HG03097 (cell line): ENCODE data around the gene EYA4.
"Not testable (repeated sequence)": the region's sequence is repeated elsewhere in the genome, so short reads cannot be mapped to it uniquely, and the experiment has no call there.

ENCODE experiments used
- ATAC-seq: cut with Tn5 transposase; IDR thresholded peaks from one replicate; pipeline ENCODE4 v1.9.1; 2021; ENCODE audit not compliant: unreplicated experiment, low FRiP score

Gene EYA4

DNA sequence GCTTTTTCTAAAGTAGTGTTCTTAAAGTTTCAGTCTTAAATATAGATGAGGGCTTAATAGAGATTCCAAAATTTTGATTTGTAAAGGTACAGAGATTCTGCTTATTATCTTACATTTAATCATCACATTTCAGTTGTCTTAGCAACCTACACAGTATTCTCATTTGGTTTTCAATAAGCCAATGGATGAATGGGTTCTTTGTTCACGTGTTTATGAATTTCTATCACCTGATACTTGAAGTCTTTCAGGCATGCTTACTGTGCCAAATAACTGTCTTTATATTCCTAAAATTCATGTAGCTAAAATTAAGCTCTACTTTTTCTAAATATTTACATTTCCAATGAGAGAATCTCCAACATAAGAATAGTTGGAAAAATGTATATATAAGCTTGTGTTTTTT, 152.7 kb downstream of the EYA4 start:
- ATAC-seq: no peak

DNA sequence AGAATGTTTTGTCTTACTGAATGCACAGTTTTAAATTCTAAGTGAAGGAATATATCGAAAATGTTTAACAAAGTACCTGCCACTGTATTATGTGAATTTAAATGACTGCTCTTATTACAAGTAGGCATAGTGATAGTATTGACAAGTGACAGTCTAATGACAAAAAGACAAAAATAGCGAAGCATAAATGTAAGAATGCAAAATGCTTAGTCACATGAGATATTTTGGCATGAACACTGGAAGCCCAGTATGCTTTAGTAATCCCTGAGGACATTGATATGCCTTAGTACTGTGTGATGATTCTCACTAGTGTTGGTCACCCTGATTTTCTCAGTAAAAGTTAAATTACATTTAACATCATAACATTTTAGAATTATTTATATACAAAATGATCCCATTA, 153.5 kb downstream of the EYA4 start:
- ATAC-seq: no peak

DNA sequence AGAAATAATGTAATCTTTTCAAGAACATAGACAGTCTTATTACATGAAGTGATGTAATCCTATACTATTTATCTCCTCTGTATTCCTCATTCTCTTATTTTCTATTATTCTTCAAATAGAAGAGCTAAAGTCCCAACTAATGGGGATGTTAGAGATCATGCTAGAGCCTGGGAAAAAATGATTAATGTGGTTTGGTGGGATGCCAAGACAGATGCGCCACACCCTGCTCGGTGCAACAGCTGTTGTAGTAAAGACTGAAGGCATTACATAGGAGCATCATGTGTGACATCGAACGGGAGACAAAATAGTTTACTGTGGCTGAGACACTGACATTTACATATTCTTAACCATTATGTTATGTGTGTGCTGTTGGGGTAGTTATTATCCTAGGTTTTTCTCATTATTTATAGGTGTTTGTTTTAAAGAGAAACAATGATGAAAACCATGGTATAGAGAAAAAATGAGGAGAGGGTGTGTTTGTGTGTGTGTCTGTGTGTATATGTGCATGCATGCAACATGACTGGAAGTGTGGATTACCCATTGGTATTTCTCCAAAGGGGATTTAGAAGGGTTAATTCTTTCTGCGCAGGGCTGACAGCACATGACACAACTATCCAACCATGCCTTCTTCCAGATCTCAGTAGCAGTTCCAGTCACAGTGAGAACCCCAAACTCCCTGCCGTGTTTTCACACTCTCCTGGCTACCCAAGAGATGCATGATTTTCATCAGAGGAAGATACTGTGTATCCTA, 155.3 kb downstream of the EYA4 start:
- ATAC-seq: no peak

DNA sequence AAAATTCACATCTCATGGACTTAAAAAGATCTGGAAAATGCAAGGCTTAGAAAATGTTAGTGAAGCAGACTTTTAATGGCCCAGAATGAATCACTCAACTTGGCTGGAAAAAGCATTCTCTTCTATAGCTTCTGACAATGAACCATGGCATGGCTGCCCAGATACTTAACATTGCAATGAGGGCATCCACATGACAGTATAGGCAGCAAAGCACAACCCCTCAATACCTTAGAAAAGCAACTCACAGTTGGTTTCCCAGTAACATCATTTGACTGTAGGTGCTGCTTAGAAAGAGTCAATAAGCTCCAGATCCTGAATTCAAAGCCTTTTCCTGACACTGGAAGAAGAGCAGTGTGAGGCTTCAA, 155.8 kb downstream of the EYA4 start:
- ATAC-seq: no peak

DNA sequence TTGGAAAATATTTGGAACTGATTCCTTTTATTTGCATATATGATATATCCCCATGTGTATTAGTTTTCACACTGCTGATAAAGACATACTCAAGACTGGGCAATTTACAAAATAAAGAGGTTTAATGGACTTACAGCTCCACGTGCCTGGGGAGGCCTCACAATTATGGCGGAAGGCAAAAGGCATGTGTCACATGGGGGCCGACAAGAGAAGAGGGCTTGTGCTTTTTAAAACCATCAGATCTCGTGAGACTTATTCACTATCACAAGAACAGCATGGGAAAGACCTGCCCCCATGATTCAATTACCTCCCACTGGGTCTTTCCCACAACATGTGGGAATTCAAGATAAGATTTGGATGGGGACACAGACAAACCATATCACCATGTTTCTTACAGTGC, 156.4 kb downstream of the EYA4 start:
- ATAC-seq: not testable (repeated sequence)

DNA sequence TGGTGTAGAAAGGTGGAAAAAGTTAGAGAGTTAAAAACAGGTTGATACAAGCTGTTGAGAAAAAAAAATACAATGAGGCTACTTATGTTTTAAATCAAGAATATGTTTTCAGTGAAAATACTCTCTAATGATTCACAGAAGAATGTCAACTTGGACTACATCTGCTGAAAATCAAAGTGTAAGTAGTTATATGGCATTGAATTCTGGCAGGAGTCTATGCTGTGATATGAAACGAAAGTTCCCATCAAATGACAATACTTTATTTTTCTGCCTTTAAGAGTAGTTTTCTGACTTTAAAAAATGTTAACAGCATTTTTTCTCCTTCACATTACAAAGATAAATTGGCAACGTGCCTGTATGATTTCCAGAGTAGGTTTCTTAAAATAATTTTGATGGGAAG, 158.3 kb downstream of the EYA4 start:
- no peak for ATAC-seq

DNA sequence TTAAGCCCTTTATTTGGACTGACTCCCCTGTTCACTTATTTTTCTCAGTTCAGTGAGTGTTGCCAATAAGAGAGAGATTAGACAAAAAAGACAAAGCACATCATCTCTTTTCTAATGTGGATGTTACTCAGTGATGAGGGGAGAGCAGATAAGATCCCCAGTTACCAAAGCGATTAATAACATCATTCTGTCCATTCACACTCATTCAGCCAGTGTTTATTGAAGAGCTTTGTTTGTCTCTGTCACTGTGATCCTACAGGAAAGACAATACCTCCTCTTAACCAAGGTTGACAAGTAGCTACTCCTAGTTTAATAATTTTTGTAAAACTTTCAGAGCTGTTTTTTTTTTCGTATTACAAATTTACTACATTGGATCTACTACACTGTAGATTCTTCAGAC, 163.0 kb downstream of the EYA4 start:
- ATAC-seq: no peak

DNA sequence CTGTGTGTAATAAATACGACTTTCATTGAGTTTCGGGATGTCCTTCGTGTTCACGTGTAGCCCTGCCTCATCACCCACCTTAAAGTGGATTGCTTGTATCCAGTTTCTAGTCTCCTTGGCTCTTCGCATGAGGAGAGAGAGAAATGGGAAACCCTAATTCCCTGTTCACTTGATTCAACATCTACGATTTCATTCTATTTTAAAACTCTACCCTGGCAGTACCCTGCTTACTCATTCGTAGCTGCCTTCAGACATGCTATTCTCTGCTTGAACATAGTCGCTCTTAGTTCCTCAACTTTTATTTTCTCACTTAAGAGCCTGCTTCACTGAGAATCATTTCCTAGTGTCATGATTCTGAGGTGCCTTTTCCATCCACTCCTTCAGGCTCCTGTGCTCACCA, 163.6 kb downstream of the EYA4 start:
- no peak for ATAC-seq

DNA sequence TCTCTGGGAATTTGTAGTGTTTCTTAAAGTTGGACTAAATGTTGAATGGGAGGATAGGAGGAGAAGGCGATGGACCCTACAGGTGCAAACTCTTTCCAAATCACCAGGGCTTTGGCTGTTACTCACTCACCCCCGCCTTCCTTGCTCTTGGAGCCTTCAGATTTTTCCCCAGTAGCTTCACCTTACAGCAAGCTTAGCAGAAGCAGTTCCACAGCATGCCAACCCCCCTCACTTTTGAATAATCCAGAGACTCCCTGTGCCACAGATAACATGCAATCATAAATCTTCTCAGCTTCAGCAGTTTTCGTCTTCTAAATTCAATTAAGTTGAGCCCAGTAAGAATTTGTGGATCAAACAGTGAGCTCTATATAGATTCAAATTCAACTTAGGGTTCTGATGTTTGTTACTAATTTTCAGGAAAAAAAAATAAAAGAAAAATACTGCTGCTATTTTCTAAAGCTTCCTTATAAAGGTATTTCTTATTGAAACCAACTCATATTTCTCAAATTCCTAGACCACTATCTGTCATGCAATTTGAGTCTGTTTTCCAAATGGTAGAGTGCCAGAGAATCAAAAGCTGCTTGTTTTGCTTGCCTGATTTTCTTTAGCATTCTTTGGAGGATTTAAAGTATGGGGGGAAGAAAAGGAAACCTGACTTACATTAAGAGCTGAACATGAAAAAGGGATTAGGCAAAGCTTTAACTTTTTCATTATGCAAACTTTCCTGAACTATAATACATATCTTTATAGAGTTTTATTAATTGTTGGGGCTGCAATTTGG, 166.4 kb downstream of the EYA4 start:
- ATAC-seq: no peak

DNA sequence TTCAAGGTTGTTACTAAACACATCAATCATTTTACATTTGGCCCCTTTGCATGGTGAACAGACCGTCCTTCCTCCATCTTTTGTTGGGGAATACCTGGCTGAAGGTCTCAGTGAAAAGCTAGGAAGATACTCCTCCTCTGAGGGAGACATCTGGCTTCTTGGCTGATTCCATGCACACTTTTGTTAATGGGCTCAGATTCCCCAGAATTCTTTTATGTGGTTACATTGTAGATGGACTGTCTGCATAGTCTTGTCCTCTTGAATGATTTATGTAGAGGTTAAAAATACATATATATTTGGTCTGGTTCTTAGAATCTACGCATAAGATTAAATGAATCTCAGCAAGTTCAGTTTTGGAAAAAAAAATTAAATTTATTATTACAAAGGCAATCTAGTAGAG, 167.0 kb downstream of the EYA4 start:
- ATAC-seq: no peak

DNA sequence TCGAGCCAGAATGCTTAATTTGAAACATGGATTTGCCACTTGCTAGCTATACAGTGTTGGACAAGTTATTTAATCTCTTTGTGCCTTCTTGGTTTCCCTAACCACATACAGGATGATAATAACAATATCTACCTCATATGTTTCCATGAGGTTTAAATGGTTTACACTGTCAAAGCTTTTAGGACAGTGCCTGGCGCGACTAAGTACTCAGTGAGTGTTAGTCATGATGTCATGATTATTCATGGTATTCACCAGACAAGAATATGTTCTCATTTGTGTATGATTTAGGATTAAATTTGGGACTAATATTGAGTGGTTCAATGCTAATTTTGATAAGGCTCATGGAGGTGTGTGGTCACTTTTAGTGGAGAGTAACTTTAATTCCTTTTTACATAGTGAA, 167.4 kb downstream of the EYA4 start:
- ATAC-seq: no peak

DNA sequence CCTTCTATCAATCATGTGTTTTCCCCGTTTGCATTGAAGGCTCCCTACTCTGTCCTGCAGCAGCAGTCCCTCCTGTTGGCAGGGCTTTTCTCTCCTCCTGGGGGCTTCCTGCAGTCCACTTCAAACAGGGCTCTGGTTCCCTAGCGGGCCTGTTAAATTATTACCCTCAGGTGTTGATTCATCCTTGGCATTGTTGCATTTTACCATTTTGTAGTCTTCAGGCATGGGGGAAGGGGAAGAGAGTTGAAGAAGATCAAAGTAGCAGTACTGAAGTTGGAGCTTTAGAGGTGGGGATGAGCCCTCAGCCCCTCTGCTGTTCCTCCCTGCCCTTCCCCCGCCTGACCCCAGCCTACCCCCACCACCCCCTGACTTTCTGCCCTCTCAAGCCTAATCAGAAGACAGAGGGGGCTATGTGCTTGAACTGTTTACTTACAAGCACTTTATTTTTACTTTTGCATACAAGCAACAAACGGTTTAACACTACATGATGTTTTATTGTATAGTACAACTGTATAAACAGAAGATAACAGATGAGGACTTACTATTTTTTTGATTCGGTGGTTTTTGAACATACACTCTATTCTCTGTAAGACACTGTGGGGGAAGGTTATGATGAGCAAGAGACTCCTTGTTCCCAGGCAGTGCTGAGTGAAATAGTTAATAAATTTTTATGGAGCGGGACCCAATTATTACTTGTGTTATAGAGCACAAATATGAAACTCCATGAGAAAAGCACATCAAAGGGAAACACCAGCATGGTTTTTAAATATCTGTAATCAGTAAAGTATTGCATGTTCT, 169.7 kb downstream of the EYA4 start:
- no peak for ATAC-seq

DNA sequence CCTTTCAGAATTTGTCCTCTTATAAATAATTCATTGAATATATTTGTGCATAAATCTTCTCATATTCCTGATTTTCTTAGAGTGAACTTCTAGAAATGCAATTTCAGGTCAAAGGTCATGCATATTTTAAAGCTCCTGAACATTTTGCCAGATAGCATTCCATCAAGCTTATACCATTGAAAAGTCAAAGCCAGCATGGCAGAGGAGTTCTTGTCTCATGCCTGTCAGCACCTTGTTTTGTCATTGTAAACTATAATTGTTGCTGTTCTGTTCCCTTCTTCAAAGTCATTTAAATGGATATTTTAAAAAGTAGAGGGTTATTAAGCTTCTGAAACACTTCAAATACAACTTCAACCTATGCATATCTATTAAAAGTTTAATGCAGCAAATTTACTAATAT, 170.6 kb downstream of the EYA4 start:
- no peak for ATAC-seq

DNA sequence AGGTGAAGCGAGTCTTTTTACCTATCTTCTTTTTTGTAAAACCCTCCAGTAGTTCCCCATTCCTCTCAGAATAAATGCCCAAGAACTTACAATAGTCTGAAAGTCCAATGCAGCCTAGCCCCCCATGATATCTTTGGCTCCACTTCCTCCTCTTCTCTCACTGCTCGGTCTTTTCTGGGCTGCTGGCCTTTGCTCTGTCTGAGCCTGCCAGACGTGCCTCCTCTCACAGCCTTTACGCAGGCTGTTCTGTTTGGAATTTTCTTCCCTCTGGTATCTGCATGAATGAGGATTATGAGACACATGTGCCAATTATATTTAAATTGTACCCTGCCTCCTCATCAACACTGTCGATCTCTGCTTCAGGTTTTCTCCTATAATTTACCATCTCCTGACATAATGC, 174.1 kb downstream of the EYA4 start:
- no peak for ATAC-seq

DNA sequence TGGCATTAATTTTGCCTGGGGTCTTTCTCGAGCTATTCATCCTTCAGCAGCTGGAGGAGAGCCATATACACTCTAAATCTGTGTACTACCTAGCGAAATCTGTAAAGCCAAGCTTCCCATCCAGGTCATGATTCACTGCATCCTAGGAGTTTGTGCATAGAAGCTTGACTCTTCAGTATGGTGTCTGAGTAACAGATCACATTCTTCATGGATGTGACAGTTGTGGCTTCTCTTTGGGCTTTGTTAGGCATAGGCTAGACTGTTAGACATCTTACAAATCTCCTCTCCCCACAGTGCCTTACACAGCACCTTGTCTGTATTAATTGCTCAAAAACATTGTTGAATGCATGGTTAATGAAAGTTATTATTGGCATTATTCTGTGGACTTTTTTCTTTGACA, 177.0 kb downstream of the EYA4 start:
- no peak for ATAC-seq

DNA sequence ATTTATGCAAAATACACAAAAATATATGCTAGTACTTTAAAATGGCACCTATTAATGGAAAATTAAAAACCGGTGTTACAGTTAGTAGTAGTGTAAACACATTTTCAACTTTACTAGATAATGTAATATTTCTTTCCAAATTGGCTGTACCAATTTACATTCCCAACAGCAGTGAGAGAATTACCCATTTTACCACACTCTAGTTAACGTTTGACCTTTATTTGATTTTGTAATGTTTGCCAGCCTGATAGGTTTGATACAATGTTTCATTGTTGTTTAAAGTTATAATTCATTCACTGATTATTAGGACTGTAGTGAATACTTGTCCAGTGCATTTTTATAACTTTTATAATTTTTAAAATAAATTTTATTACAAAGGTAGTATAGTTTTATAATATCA, 182.1 kb downstream of the EYA4 start:
- no peak for ATAC-seq

DNA sequence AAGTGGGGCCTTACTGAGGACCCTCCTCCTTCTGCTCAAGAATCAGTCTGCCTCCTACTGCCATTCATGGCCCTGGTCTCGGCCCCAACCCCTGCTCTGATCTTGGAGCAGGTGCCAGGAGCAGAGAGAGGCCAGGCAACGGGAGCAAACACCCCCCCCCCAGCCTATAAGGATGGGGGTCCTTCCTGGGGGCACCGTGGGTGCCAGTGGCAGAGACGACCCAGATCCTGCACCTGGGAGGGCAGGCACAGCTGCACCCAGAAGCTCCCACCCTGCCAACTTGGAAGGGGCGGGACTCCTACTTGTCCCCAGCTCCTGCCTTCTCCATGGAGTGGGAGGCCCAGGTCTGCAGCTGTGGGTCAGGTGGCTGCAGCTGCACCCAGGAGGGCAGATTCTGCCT, 183.2 kb downstream of the EYA4 start:
- no peak for ATAC-seq

DNA sequence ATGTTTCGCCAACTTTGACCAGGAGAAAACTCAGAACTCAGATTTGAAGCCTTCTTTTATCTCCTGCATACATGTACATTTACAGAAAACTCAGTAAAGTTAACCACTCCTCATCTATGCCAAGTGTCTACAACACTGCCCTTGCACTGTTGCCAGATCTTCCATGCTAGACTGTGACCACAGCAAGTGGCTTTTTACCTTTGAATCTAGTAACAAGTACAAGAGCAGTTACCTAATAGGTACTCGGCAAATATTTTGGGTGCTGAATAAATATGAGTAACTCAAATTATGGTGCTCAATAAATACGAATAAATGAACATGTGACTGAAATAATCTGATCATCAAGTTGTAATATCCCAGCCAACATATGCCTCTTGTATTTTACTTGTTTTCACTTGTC, 184.9 kb downstream of the EYA4 start:
- no peak for ATAC-seq

DNA sequence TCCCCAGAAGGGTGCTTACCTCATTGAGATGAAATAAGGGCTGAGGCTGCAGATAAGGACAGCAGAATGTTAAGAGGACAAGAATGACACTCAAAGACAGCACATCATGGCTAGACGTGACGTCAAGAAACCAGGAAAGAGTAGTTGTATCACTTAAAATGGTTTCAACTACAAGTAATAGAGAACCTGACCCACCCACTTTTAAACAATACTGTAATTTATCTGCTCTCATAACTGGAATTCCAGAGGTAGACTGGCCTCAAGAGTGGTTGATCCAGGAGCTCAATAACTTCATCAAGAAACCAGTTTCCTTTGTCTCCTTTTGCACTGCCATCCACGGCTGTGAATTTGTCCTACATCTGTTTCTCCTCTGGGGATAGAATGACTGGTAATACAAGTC, 187.1 kb downstream of the EYA4 start:
- ATAC-seq: no peak

DNA sequence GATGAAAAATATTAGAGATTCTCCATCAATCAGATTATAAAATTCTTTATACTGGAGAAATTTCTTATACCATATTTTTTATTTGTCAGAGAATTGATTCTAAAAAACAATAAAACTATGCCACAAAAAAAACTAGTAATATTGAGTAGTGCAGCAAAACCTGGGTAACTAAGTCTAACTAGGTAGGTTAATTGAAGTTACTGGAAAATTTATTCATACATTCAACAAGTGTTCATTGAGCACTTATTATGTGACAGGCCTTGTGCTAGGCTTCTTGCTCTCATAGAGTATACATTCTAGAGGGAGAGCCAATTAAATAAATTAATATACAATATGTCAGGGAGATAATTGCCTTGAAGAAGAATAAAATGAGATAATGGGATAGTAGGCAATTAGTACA, 189.4 kb downstream of the EYA4 start:
- no peak for ATAC-seq

DNA sequence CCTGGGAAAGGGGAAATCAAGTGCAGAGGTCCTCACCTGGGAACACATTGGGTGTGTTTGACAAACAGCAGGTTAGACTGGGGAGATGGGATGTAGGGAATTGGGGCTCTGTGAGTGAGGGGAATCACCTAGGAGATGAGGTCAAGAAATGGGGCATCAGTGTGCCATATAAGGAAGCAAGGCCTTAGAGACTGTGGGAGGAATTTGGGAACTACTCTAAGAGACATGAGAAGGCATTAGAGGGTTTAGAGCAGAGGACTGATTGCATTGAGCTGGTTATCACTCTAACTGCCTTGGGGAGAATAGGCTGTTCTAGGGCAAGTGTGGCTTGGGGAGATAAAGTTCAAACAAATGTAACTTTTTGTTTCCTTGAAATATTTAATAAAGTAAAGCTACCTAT, 189.9 kb downstream of the EYA4 start:
- no peak for ATAC-seq
